Astrocyte (in vitro differentiated cells and primary cell): ENCODE data around the gene TMEM266.

Source experiments
- EZH2 ChIP-seq: IDR thresholded peaks from 2 replicates; pipeline ENCODE4 v1.6.1; 2012; ENCODE audit warnings: mild to moderate bottlenecking, low read length, inconsistent platforms; ENCODE audit not compliant: insufficient read depth
- TF ChIP-seq, protein P1 (sequence below): IDR thresholded peaks from 2 replicates; pipeline ENCODE4 v1.5.1; 2011; ENCODE audit warnings: low read depth, mild to moderate bottlenecking, inconsistent platforms, low read length, moderate library complexity; ENCODE audit not compliant: insufficient read depth

DNA sequence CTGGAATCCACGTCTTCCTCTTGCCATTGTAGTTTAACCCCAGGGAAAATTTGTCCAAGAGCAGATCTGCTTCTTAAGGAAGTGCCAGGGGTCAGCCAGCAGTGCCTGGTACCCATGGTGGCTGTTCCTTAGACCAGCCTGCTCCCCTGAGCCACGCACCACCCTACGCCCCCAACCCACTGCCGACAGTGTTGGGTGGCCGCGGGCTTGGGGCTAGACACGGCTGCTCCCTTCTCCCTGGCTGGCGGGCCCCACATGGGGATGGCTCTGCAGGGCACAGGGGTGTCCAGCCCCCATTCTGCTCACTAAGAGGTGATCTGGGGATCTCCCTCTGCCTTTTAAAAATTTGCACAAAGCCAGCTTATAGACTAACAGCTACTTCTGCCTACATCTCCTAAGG is 104.8 kb downstream of the TMEM266 start:
- TF ChIP-seq, protein P1, sequence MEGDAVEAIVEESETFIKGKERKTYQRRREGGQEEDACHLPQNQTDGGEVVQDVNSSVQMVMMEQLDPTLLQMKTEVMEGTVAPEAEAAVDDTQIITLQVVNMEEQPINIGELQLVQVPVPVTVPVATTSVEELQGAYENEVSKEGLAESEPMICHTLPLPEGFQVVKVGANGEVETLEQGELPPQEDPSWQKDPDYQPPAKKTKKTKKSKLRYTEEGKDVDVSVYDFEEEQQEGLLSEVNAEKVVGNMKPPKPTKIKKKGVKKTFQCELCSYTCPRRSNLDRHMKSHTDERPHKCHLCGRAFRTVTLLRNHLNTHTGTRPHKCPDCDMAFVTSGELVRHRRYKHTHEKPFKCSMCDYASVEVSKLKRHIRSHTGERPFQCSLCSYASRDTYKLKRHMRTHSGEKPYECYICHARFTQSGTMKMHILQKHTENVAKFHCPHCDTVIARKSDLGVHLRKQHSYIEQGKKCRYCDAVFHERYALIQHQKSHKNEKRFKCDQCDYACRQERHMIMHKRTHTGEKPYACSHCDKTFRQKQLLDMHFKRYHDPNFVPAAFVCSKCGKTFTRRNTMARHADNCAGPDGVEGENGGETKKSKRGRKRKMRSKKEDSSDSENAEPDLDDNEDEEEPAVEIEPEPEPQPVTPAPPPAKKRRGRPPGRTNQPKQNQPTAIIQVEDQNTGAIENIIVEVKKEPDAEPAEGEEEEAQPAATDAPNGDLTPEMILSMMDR: no peak
- TF ChIP-seq EZH2: no peak
